HEK293 (cell line): ENCODE measurements around the gene PRKAR2B.
A peak's percentile ranks its signal among the peaks of the same experiment; 100 is the strongest.

Source experiments
- CTCF ChIP-seq: fragments of 450-650 bp; formaldehyde crosslinking; IDR thresholded peaks from 2 replicates; pipeline ENCODE4 v1.5.1; 2016; ENCODE audit warnings: missing biosample characterization, missing genetic modification characterization
- KLF9 ChIP-seq: fragments of 450-650 bp; formaldehyde crosslinking; IDR thresholded peaks from 2 replicates; pipeline ENCODE4 v1.5.1; 2016; ENCODE audit warnings: missing biosample characterization, missing genetic modification characterization, low read depth
- REST ChIP-seq: fragments of 450-650 bp; formaldehyde crosslinking; IDR thresholded peaks from 2 replicates; pipeline ENCODE4 v1.5.1; 2016; ENCODE audit warnings: missing biosample characterization, missing genetic modification characterization
- SETDB1 ChIP-seq: IDR thresholded peaks from one replicate; pipeline ENCODE4 v1.6.1; 2017; ENCODE audit warnings: mild to moderate bottlenecking, low read length, moderate library complexity, mixed read lengths; ENCODE audit not compliant: insufficient read length
- SP2 ChIP-seq: fragments of 450-650 bp; formaldehyde crosslinking; IDR thresholded peaks from 2 replicates; pipeline ENCODE4 v1.5.1; 2016; ENCODE audit warnings: missing biosample characterization, missing genetic modification characterization
- ZNF513 ChIP-seq: fragments of 450-650 bp; IDR thresholded peaks from 2 replicates; pipeline ENCODE4 v1.5.1; 2018; ENCODE audit warnings: missing biosample characterization, missing genetic modification characterization
- ZNF704 ChIP-seq: fragments of 450-650 bp; formaldehyde crosslinking; IDR thresholded peaks from 2 replicates; pipeline ENCODE4 v1.5.1; 2016; ENCODE audit warnings: missing biosample characterization, missing genetic modification characterization

- TF ChIP-seq KLF9 (tag by site-specific recombination) (no peak), ZNF704 (tag by site-specific recombination) (no peak), SP2 (no peak), CTCF (tag by site-specific recombination) (0 out of 2 replicates have a peak, but pooled peaks have one; percentile 16), ZNF513 (no peak), REST (tag by site-specific recombination) (no peak), SETDB1 (no peak)
Measured at GRCh38 chr7:107147464-107148393, 103.2 kb downstream of the PRKAR2B start.
